ENCODE data around the gene SIRPB1. TPM values are rescaled to one million over a fixed set of nuclear protein-coding genes. Genes with fewer than 3 reads are reported as not detected.

SIRPB1 gene
- 3.0 and 4.5 TPM in 2 replicates for total RNA-seq

DNA sequence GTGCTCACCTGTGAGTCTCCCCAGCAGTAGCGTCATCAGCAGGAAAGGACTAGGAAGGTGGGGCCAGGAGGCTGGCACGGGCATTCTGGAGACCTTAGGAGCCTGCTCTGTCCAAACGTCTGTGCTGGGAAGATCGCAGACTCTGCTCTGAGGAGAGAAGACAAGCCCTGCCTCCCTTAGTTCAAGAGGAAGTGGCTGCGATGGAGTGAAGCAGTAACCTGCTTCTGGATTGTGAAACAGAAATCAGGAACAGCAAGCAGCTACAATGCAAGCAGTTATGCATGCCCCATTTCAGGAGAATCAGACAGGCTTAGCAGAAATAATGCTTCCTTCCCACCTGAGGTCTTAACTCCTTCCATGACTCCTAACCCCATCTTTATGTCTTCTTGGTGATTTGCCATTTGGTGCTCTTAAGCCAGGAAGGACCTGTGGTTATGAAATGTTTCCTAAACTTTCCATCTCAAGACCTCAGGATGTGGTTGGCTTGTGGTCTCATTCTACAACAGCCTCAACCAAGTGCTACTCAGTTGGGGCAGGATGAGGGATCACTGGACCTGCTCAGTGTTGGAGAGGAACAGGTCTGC is at the start of gene SIRPB1:
Gene SIRPB1, minus strand, starts transcription at position 149 of the 584 bp plus-strand sequence. Its CDS starts 65 bp downstream, at position 84.
- intact Hi-C loops (cut with micrococcal nuclease) = loop anchor here (1.0 kb wide), 1 partner anchor 37 kb away; the partner anchor contains the start of gene SIRPG

DNA sequence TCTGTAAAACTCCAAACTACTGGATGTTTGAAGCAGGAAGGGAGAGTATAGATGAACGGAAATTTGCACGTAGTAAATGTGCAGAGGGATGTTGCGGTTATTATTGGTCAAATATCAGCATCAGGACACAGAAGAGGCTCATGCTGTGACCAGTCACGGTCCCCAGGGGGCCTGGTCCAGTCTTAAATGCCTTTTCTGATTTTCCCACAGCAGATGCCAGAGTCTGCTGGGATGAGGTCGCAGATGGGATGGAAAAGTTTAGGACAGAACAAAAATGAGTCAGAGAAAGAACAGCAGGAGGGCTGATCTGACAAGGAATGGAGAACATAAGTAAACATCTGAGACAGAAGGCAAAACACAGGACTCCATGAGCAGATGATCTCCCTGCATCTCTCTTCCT is 49.5 kb upstream of the SIRPB1 start:
- intact Hi-C loops (cut with micrococcal nuclease) = no loop called here

DNA sequence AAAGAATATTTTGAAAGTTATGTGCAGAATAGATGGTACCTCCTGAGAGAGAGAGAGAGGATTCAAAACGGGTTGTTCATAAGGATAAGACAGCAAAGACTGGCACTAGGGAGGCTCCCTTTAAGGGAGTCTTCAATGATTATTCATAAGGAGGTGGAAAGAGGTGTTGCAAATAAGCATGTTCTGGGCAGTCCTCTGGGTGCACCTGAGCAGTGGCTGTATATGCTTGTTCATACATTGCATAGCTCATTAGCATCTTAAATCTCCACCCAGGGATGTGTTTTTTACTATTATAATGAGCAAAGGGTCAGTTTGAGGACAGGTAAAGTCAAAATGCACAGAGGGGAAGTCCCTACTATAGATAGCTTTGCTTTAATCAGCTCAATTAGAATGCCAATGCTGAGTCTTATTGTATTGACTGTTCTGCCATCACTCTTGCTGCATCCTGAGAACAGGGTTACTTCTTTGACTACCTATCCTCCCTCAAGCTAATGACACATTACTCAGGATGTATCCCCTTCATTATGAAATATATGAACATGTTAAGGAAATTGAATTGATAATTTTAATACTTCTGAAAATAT is 47.8 kb upstream of the SIRPB1 start:
- intact Hi-C loops (cut with micrococcal nuclease) = no loop called here

DNA sequence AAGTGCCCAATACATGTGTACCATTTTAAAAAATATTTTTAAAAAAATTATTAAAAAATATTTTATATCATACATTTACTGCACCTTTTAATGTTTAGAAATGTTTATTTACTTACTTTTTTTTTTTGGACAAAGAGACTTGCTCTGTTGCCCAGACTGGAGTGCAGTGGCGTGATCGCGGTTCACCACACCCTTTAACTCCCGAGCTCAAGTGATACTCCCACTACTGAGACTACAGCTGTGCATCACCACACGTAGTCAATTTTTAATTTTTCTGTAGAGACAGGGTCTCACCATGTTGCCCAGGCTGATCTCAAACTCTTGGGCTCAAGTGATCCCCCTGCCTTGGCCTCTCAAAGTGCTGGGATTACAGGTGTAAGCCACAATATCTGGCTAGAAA is 47.0 kb upstream of the SIRPB1 start:
- intact Hi-C loops (cut with micrococcal nuclease) = no loop called here

DNA sequence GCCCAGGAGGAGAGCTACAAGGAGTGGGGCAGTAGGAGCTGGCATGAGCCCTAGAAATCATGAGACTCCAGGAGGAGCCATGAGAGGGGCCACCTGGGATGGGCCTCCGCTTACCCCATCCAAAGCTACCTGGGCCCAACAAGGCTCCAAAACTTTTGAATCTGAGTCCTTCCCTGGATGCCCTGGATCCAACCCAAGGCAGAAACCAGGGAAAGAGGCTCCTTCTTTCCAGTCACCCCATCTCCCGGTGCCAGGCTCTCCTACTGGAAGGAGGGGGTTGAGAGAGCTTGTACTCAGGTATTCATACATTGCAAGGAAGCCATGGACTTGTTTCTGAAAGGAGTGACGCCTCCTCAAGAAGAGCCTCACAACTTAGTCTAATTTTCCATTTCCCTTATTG is 45.5 kb upstream of the SIRPB1 start:
- intact Hi-C loops (cut with micrococcal nuclease) = no loop called here

DNA sequence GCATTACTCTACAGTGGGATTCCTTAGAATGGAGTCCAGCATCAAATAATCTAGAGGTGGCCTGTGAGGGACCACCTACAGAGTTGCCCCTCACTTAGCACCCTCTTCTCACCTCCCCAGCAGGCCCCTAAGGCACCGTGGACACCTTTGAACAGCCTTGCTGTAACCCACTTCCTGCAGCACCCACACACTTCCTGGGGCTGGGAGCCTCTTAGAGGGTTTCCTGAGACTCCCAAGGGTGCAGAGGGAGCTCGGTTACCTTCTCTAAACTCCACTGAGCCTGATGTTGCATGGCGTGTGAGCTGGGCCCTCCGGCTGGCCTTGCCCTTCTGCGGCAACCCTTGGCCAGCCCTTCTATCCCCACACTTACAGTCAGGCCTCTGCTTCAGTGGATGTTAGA is 45.1 kb upstream of the SIRPB1 start:
- intact Hi-C loops (cut with micrococcal nuclease) = loop anchor here (1.0 to 5.0 kb wide), 2 partner anchors 7 to 438 kb away; partner anchors contain the start of gene RAD21L1

DNA sequence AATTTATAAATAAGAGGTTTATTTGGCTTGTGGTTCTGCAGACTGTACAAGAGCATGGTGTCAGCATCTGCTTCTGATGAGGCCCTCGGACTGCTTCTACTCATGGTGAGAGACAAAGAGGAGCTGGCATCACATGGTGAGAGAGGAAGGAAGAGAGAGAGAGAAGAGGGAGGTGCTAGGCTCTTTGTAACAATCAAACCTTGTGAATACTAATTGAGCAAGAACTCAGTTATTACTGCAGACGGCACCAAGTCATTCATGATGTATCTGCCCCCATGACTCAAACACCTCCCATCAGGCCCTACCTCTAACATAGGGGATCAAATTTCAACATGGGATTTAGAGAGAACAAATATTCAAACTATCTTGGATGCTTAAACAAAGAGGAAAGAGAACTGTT is 44.1 kb upstream of the SIRPB1 start:
- intact Hi-C loops (cut with micrococcal nuclease) = loop anchor here (1.0 to 5.0 kb wide), 2 partner anchors 8 to 437 kb away; partner anchors contain the start of gene RAD21L1

DNA sequence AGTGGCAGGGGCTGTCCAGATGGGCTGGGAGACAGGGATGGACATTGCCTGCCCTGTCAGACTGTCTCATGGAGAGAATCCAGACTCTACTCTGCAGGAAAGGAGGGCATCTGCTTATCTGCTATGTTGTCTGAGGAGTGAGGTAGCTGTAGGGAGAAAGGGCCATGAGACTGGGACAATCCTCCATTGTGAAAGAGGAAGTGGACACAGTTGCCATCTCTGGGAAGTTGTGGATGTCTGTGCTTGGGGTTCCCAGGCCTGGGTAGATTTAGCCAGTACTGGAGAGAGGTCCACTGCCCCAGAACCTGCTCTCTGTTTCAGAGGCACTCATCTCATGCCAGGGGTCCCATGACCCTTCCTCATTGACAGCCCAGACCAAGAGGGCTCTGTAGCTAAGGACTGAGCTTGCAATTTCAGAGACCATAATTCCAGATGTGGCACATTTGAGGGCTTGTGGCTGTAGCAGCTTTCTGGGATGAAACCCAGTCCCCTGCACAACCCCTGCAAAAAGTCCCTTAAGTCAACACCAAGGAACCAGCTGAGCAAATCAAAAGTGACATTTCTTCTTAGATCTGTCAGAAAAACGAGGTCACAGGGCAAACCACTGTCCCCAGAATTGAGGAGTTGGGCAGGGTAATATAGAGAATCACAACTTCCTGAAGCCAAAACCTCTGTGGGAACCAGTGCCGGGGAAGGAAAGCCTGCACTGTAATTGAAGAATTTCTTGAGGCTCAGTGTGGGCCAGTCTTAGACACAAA is 41.9 kb upstream of the SIRPB1 start:
- intact Hi-C loops (cut with micrococcal nuclease) = loop anchor here (2.0 to 5.0 kb wide), 3 partner anchors 23 to 434 kb away; partner anchors contain the start of gene RAD21L1

DNA sequence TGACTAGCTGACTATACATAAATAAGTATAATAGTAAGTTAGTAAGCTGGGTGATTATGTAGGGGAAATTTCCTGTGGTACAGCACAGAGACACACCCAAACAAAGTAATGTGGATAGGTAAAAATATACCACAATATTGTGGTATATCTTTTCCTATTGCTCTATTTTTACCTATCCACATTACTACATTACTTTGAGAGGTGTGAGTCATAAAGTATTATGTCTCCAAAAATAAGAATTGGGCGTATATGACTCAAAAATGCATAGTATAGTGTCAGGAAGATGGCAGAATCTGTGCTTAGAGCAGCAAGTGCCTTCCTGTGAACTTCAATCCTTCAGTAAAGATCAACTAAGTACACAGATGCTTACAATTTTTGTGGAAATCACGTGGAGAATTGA is 40.4 kb upstream of the SIRPB1 start:
- intact Hi-C loops (cut with micrococcal nuclease) = loop anchor here (1.0 to 5.0 kb wide), 6 partner anchors 8 to 433 kb away; partner anchors contain the start of gene RAD21L1

DNA sequence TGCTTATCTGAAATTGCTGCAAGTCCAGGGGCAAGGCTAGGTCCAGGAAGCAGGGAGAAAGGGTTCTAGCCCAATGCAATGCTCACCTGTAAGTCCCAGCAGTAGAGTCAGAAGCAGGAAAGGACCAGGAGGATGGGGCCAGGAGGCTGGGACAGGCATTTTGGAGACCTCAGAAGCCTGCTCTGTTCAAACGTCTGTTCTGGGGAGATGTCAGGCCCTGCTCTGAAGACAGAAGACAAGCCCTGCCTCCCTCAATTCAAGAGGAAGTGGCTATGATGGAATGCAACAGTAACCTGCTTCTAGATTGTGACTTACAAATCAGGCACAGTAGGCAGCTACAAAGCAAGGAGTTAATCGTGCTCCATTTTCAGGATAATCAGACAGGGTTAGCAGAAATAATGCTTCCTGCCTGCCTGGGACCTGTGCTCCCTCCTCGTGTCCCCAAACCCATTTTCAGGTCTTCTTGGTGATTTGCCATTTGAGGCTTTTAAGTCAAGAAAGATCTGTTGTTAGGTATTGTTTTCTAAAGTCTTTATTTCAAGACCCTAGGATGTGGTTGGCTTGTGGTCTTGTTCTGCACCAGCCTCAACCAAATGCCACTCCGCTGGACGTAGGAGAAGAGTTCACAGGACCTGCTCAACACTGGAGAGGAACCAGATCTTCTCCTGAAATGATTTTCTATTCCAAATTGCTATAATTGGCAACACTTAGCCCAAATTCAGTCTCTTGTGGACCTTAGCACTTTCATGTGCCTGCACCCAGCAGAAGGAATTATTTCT is 37.9 kb upstream of the SIRPB1 start, which contains the start of gene SIRPG:
Gene SIRPG, minus strand, starts transcription at position 224 of the 779 bp plus-strand sequence. Its CDS starts 65 bp downstream, at position 159.
- intact Hi-C loops (cut with micrococcal nuclease) = loop anchor here (1.0 to 10.0 kb wide), 7 partner anchors 15 to 823 kb away; partner anchors contain the start of genes FAM110A, NSFL1C, SIRPB1 and STK35

DNA sequence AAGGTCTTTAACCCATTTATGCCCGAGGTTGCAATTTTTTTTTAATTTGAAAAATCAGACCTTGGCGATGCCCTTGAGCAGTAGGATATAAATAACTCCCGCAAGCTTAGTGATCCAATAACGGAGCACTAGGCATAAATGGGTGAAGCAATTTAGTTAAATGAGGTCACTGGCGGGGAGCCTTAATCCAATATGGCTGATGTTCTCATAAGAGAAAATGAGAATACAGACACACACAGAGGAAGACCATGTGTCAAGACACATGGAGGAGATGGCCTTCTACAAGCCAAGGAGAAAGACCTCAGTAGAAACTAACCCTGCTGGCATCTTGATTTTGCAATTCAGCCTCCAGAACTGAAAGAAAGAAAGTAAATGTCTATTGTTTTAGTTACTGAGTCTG is 37.0 kb upstream of the SIRPB1 start:
- intact Hi-C loops (cut with micrococcal nuclease) = loop anchor here (1.0 to 10.0 kb wide), 7 partner anchors 15 to 822 kb away; partner anchors contain the start of genes FAM110A, NSFL1C, SIRPB1 and STK35

DNA sequence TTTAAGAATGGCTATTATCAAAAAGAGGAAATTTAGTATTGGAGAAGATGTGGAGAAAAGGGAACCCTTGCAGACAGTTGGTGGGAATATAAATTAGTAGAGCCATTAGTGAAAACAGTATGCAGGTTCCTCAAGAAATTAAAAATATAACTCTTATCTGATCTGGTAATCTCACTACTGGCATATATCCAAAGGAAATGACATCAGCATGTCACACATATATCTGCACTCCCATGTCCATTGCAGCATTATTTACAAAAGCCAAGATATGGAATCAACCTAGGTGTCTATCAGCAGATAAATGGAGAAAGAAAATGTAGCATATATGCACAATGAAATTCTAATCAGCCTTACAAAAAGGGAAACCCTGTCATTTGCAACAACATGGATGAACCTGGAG is 35.2 kb upstream of the SIRPB1 start:
- intact Hi-C loops (cut with micrococcal nuclease) = loop anchor here (1.0 to 10.0 kb wide), 4 partner anchors 23 to 820 kb away; partner anchors contain the start of genes FAM110A and STK35

DNA sequence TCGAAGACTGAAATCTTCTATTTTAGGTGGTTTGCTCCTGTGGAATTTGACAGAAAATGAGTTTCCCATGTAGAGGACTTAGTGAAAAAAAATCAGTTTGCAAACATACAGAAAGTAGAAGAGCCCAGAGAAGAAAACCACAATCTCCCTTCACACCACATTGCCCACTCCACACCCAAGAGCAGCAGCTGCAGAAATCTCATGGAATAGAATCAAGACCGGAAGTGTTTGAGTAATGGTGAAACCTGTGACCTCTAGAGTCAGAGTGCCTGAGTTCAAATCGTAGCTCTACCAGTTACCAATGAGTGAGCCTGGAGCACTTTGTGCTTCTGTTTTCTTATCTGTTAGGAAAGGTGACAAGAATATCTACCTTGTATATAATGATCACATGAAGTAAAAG is 33.2 kb upstream of the SIRPB1 start:
- intact Hi-C loops (cut with micrococcal nuclease) = loop anchor here (1.0 to 10.0 kb wide), 4 partner anchors 7 to 818 kb away; partner anchors contain the start of genes FAM110A and STK35

DNA sequence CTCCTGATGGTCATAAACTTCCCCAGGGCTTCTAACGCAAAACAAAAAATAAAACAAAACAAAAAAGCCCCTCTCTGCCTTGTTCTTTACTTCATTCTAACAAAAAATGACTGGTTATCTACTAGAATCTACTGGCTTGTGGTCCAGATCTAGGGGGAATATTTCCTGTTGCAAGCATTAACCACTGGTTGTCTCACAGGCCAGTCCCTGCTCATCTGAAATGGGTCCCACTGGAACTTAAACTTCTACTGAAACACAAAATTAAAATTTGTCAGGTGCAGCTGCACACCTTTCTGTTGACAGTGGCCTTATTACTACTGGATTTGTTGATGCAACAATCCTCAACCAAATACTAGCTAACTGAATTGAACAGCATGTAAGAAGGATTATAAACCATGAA is 32.3 kb upstream of the SIRPB1 start:
- intact Hi-C loops (cut with micrococcal nuclease) = loop anchor here (1.0 to 10.0 kb wide), 4 partner anchors 8 to 817 kb away; partner anchors contain the start of genes FAM110A and STK35

DNA sequence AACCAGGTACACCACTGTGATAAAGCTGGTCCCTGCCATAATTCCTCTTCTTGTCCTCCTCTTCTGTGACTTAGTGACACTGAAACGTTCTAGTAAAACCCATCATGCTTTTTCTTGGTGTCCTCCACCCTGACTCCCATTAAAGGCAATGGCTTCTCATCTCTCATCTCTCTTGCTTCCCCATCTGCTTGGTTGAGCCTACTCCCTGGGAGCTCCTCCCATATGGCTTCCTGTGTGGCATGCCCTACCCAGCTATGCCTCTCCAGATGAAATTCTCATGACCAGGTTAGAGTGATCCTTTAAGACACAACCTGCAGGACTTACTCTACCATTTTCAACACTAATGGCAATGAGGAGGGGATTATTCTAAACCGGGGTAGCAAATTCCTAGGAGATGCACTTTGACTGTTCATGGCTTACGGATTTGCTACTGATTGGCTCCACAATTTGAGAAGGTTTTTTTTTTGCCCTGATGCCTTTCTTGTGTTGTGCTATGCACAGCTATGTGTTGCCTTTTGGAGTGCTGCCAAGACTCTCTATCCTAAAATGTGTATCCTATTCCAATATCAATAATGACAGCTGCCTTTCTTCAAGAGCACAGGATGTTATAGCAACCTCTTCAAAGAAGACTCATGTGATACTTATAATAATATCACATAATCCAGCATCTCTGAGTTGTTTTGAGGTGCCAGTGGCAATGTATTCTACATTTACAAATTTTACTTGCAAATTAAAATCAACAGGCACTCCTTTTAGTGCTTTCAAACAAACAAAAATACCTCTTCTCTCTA is 31.7 kb upstream of the SIRPB1 start:
- intact Hi-C loops (cut with micrococcal nuclease) = loop anchor here (1.0 to 10.0 kb wide), 4 partner anchors 9 to 817 kb away; partner anchors contain the start of genes FAM110A and STK35

DNA sequence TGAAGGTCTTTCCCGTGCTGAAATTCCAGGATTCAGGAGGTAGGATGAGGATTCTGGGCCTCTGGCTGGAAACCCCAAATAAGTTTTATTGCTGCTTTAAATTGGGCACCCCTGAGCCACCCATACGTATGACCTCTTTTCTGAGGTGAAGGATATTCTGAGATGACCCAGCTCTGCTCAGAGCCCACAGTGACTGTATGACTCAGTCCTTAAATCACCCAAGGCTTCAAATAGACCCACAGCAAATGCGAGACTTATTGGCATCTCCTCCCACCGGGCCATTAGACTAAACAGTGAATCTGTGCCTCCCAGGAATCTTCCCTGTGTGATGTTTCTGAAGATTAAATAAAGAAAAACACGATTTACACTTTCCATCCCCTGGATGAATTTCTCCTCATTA is 28.3 kb upstream of the SIRPB1 start:
- intact Hi-C loops (cut with micrococcal nuclease) = no loop called here

DNA sequence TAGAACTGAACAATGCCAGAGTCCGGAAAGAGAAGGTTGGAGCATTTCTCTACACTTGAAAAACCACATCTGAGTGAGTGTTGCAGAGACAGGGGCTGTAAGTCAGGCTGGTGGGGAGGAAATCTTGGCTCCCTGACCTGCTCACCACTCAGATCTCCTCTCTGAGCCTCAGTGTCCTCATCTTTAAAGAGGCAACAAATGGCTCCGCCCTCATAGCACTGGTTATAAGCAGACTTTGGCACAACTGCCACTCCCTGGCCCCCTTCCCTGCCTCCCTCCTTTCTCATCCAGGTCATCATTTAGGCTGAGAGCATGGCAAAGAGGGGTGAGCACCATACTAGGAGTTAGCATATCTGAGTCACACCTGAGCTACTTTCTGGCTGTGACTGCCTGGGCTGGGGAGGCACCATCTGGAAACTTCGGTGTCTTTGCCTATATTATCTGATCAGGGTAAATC is 27.2 kb upstream of the SIRPB1 start:
- intact Hi-C loops (cut with micrococcal nuclease) = no loop called here

DNA sequence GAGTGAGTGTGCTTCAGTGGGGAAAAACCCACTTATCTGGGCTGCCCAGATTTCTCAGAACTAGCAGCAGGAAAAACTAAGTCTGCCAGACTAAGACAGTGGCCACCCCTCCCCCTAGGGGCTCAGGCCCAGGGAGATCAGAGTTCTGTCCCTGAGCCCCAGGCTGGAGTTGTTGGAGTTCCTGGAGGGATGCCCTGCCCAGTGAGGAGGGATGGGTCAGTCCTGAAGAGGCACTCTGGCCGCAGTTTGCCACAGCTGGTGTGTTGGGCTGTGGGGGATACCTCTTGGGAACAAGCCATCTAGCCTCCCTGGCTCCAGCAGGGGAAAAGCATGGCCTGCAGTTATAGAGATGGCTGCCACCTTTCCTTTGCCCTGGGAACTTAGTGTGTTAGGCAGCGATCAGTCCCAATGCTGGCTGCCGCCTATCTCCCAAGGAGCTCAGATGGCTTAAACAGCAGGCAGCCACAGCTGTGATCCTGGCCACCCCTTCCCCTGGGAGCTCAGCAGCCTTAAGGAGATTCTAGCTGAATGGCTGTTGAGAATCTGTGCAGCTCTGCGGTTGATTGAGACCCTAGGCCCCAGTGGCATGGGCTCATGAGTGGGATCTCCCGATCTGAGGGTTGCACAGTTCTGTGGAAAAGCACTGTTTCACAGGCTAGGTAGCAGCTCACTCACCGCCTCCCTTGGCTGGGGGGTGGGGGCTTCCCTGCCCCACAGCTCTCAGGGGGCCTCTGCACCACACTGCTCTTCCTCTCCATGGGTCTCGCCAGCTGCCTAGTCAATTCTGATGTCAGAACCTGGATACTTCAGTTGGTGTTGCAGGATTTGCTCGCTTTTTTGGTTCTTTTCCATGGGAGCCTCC is 24.5 kb upstream of the SIRPB1 start:
- intact Hi-C loops (cut with micrococcal nuclease) = no loop called here

DNA sequence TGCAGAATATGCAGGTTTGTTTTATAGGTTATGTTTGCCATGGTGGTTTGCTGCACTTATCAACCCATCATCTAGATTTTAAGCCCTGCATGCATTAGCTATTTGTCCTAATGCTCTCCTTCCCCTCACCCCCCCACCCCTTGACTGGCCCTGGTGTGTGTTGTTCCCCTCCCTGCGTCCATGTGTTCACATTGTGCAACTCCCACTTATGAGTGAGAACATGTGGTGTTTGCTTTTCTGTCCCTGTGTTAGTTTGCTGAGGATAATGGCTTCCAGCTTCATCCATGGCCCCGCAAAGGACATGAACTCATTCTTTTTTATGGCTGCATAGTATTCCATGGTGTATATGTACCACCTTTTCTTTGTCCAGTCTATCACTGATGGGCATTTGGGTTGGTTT is 18.8 kb upstream of the SIRPB1 start:
- intact Hi-C loops (cut with micrococcal nuclease) = loop anchor here (10.0 kb wide), 1 partner anchor 46 kb away; no protein-coding TSS in a partner anchor

All from T-helper 1 cell treated with Interleukin-12 subunit alpha and Interleukin-12 subunit beta and Interleukin-4 antibody, amounts not matched to agents 30 ng/mL and 1 ng/mL, for 36 hours (primary cell).